NB4 (cell line): ENCODE results near the gene PRPH2.

Experiments used
- DNase-seq: peaks from one replicate; pipeline ENCODE4 v3.0.0; 2010; ENCODE audit warnings: low read depth
- H3K4me3 ChIP-seq: one replicate; pipeline ENCODE4 v1.5.1; 2011; ENCODE audit warnings: mild to moderate bottlenecking, low read depth, low read length, moderate library complexity
- CTCF ChIP-seq: IDR thresholded peaks from one replicate; pipeline ENCODE4 v1.5.1; 2012; ENCODE audit warnings: low read depth, low read length
- MYC ChIP-seq: IDR thresholded peaks from 2 replicates; pipeline ENCODE4 v1.6.1; 2011; ENCODE audit warnings: low read depth, low read length
- POLR2A ChIP-seq: IDR thresholded peaks from 2 replicates; pipeline ENCODE4 v1.6.1; 2011; ENCODE audit warnings: mild to moderate bottlenecking; ENCODE audit not compliant: insufficient read length; ENCODE audit errors: extremely low read depth
- TF ChIP-seq, protein P1 (sequence below): IDR thresholded peaks from 2 replicates; pipeline ENCODE4 v1.6.1; 2011; ENCODE audit warnings: low read depth, low read length

PRPH2 gene

GRCh38 chr6:42697268-42697655, 25.1 kb downstream of the PRPH2 start:
- H3K4me3 ChIP-seq = no peak overlapping the region
- TF ChIP-seq POLR2A (no peak), MYC (no peak), CTCF (no peak)
- TF ChIP-seq, protein P1, sequence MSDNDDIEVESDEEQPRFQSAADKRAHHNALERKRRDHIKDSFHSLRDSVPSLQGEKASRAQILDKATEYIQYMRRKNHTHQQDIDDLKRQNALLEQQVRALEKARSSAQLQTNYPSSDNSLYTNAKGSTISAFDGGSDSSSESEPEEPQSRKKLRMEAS = no peak
- DNase-seq = no peak

DNA sequence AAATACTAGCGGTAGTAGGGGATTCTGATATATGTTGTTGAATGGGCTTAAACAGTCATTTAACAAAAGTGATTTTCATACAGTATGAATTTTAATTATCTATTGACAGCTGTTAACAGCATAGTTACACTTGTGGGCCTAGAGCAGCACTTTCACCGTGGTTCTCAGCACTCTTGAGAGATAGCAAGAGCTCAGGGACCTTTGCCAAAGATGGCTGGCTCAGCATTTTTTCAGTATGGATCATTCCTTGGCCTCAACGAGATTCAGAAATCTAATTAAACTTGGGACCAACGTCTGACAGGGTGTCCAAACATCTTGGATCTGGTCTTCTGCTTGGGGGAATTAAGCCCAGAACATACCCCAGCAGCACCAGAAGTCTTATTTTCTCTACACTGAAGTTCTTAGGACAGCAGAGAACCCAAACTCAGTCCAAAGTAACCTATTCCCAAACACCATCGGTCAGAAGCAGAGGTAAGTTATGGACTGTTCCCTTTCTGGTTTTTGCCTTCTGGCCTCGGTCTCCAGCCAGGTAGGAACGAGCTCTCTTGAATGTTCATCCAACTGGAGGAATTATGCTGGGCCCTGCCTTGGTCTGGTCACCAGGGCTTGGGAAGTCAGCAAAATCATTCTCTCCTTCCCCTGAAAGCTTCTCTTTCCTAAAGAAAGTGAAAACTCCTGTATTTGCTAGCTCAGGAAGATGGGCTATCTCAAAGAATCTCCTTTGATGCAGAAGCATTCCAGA, 25.7 kb downstream of the PRPH2 start:
- H3K4me3 ChIP-seq = no peak overlapping the region
- no peak for DNase-seq
- TF ChIP-seq MYC (no peak), POLR2A (no peak), CTCF (no peak)
- TF ChIP-seq, protein P1 = no peak

DNA sequence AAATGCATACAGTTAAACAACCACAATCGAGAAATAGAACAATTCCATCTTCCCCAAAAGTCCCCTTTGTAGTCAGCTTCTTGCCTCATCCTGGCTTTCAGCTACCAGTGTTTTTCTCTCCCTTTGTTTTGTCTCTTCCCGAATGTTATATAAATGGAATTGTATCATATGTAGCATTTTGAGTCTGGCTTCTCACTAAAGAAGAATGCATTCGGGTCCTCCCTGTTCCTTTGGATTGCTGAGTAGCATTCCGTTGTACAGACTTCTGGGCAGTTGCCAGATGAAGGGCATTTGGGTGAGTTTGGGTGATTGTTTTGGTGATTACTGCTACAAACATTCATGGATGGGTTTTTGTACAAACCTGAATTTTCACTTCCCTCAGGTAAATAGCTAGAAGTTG, 27.8 kb downstream of the PRPH2 start:
- TF ChIP-seq MYC = no peak
- no peak for TF ChIP-seq POLR2A
- TF ChIP-seq, protein P1 = no peak
- TF ChIP-seq CTCF = no peak
- no peak for DNase-seq
- H3K4me3 ChIP-seq = no peak overlapping the region

GRCh38 chr6:42693725-42694323, 28.6 kb downstream of the PRPH2 start:
- TF ChIP-seq POLR2A = no peak
- TF ChIP-seq CTCF = no peak
- TF ChIP-seq MYC = no peak
- TF ChIP-seq, protein P1 = no peak
- DNase-seq = peak; percentile 60
- no peak overlapping the region for H3K4me3 ChIP-seq

- DNase-seq = no peak
- TF ChIP-seq POLR2A (no peak), CTCF (no peak), MYC (no peak)
- TF ChIP-seq, protein P1 = no peak
Measured at GRCh38 chr6:42692137-42692911, 30.1 kb downstream of the PRPH2 start.

More at GRCh38 chr6:42692137-42692911, 30.1 kb downstream of the PRPH2 start:
- no peak overlapping the region for H3K4me3 ChIP-seq
